ENCODE data around the gene NOB1. TPM values are rescaled to one million over a fixed set of nuclear protein-coding genes. Genes with fewer than 3 reads are reported as not detected.
"Not testable (repeated sequence)": the region's sequence is repeated elsewhere in the genome, so short reads cannot be mapped to it uniquely, and the experiment has no call there.

Gene NOB1
- total RNA-seq, 2 experiments from 2014 or later: 54.5 to 59.0 TPM

- POLR2A ChIA-PET: interaction anchor here (1.5 kb wide), 1 partner anchor 11 kb away, joined by 6 read pairs; the partner anchor contains the start of gene WWP2
- Mint-ChIP-seq H3K9me3 (peaks cover 13% of the 10 kb centered on the region), H3K4me3 (no peak overlapping the region), H3K27ac (no peak overlapping the region), H3K4me1 (peaks cover 16% of the 10 kb centered on the region), H3K27me3 (no peaks in the 10 kb centered on the region), H3K36me3 (peaks cover 34% of the 10 kb centered on the region)
- no peak for ATAC-seq (ENCODE audit: low read depth)
- no peak for DNase-seq
Measured at GRCh38 chr16:69773260-69773947, 18.7 kb upstream of the NOB1 start.

GRCh38 chr16:69771651-69771967 is 16.9 kb upstream of the NOB1 start:
- DNase-seq (no peak), ATAC-seq (ENCODE audit: low read depth) (no peak)
- no peaks in the 10 kb centered on the region for H3K27me3 Mint-ChIP-seq
- H3K9me3 Mint-ChIP-seq: peaks cover 13% of the 10 kb centered on the region
- peaks cover 16% of the 10 kb centered on the region for H3K4me1 Mint-ChIP-seq
- peaks cover 32% of the 10 kb centered on the region for H3K36me3 Mint-ChIP-seq
- no peak overlapping the region for H3K27ac Mint-ChIP-seq
- POLR2A ChIA-PET: no interaction called here
- H3K4me3 Mint-ChIP-seq: no peak overlapping the region

GRCh38 chr16:69769404-69769803 is 14.7 kb upstream of the NOB1 start:
- Mint-ChIP-seq H3K4me1 (peaks cover 15% of the 10 kb centered on the region), H3K36me3 (peaks cover 17% of the 10 kb centered on the region), H3K4me3 (no peak overlapping the region), H3K27ac (no peak overlapping the region), H3K27me3 (no peaks in the 10 kb centered on the region), H3K9me3 (no peaks in the 10 kb centered on the region)
- DNase-seq (no peak), ATAC-seq (ENCODE audit: low read depth) (no peak)
- POLR2A ChIA-PET: interaction anchor here (0.7 to 0.9 kb wide), 2 partner anchors 15 to 21 kb away, joined by 3 read pairs; partner anchors contain the start of gene NOB1

- no peak for ATAC-seq (ENCODE audit: low read depth)
- Mint-ChIP-seq H3K4me1 (peaks cover 16% of the 10 kb centered on the region), H3K4me3 (no peak overlapping the region), H3K9me3 (no peaks in the 10 kb centered on the region), H3K27me3 (no peaks in the 10 kb centered on the region), H3K36me3 (peaks cover 12% of the 10 kb centered on the region), H3K27ac (no peak overlapping the region)
- no peak for DNase-seq
- POLR2A ChIA-PET: interaction anchor here (0.9 kb wide), 1 partner anchor 14 kb away, joined by 3 read pairs; the partner anchor contains the start of gene NOB1
Measured at GRCh38 chr16:69768666-69769065, 13.9 kb upstream of the NOB1 start.

- POLR2A ChIA-PET: no interaction called here
- DNase-seq: no peak
- H3K36me3 Mint-ChIP-seq: peaks cover 8% of the 10 kb centered on the region
- no peak for ATAC-seq (ENCODE audit: low read depth)
- no peaks in the 10 kb centered on the region for H3K27me3 Mint-ChIP-seq
- no peak overlapping the region for H3K4me3 Mint-ChIP-seq
- no peak overlapping the region for H3K27ac Mint-ChIP-seq
- no peaks in the 10 kb centered on the region for H3K9me3 Mint-ChIP-seq
- peaks cover 18% of the 10 kb centered on the region for H3K4me1 Mint-ChIP-seq
Measured at GRCh38 chr16:69767459-69768229, 12.9 kb upstream of the NOB1 start.

- H3K36me3 Mint-ChIP-seq: peaks cover 6% of the 10 kb centered on the region
- DNase-seq (no peak), ATAC-seq (ENCODE audit: low read depth) (no peak)
- peaks cover 18% of the 10 kb centered on the region for H3K4me1 Mint-ChIP-seq
- no peaks in the 10 kb centered on the region for H3K9me3 Mint-ChIP-seq
- peak overlapping the region; percentile 96 for H3K4me3 Mint-ChIP-seq
- no peaks in the 10 kb centered on the region for H3K27me3 Mint-ChIP-seq
- POLR2A ChIA-PET: interaction anchor here (1.4 to 3.4 kb wide), 3 partner anchors 10 to 37 kb away, joined by 6 to 26 read pairs (median 20); partner anchors contain the start of genes NOB1 and NQO1
- H3K27ac Mint-ChIP-seq: peak overlapping the region; percentile 71
Measured at GRCh38 chr16:69763599-69763942, 8.8 kb upstream of the NOB1 start.

- peaks cover 6% of the 10 kb centered on the region for H3K36me3 Mint-ChIP-seq
- POLR2A ChIA-PET: interaction anchor here (0.7 to 3.4 kb wide), 5 partner anchors 10 to 199 kb away, joined by 3 to 26 read pairs (median 6); partner anchors contain the start of genes NOB1 and NQO1
- peak overlapping the region; percentile 95 for H3K27ac Mint-ChIP-seq
- peak overlapping the region; percentile 96 for H3K4me3 Mint-ChIP-seq
- H3K9me3 Mint-ChIP-seq: no peaks in the 10 kb centered on the region
- H3K27me3 Mint-ChIP-seq: no peaks in the 10 kb centered on the region
- DNase-seq (no peak), ATAC-seq (ENCODE audit: low read depth) (peak; percentile 29)
- H3K4me1 Mint-ChIP-seq: peaks cover 18% of the 10 kb centered on the region
Measured at GRCh38 chr16:69762814-69763598, 8.3 kb upstream of the NOB1 start.

GRCh38 chr16:69761983-69762813 is 7.5 kb upstream of the NOB1 start, which contains the start of gene WWP2:
WWP2 (plus strand) TSS chr16:69762332; CDS start chr16:69787011, 24,679 bp downstream.
- H3K27me3 Mint-ChIP-seq: no peaks in the 10 kb centered on the region
- POLR2A ChIA-PET: interaction anchor here (0.6 to 3.4 kb wide), 8 partner anchors 9 to 337 kb away, joined by 3 to 26 read pairs (median 4); partner anchors contain the start of genes NOB1 and NQO1
- H3K36me3 Mint-ChIP-seq: peaks cover 6% of the 10 kb centered on the region
- no peaks in the 10 kb centered on the region for H3K9me3 Mint-ChIP-seq
- peak within 1 kb of the TSS; percentile 96 for H3K27ac Mint-ChIP-seq
- DNase-seq (peak; percentile 83), ATAC-seq (ENCODE audit: low read depth) (peak; percentile 82)
- peaks cover 18% of the 10 kb centered on the region for H3K4me1 Mint-ChIP-seq
- peak within 1 kb of the TSS; percentile 96 for H3K4me3 Mint-ChIP-seq

GRCh38 chr16:69757375-69757774 is 2.6 kb upstream of the NOB1 start:
- H3K4me3 Mint-ChIP-seq: not testable (repeated sequence)

GRCh38 chr16:69756705-69757104 is 2.0 kb upstream of the NOB1 start:
- Mint-ChIP-seq H3K9me3 (no peaks in the 10 kb centered on the region), H3K27me3 (no peaks in the 10 kb centered on the region), H3K4me3 (no peak overlapping the region), H3K36me3 (peaks cover 12% of the 10 kb centered on the region), H3K4me1 (peaks cover 22% of the 10 kb centered on the region), H3K27ac (no peak overlapping the region)
- ATAC-seq (ENCODE audit: low read depth) (no peak), DNase-seq (no peak)
- POLR2A ChIA-PET: no interaction called here

More at GRCh38 chr16:69757375-69757774, 2.6 kb upstream of the NOB1 start:
- H3K27me3 Mint-ChIP-seq; H3K36me3 Mint-ChIP-seq; ATAC-seq (ENCODE audit: low read depth); POLR2A ChIA-PET; H3K9me3 Mint-ChIP-seq; DNase-seq; H3K27ac Mint-ChIP-seq: not testable (repeated sequence)
- H3K4me1 Mint-ChIP-seq: peaks cover 16% of the 10 kb centered on the region

GRCh38 chr16:69754143-69754468 is 620 bp downstream of the NOB1 start:
- H3K4me3 Mint-ChIP-seq: peak overlapping the region; percentile 99
- POLR2A ChIA-PET: interaction anchor here (0.7 to 3.8 kb wide), 8 partner anchors 9 to 329 kb away, joined by 3 to 50 read pairs (median 5); partner anchors contain the start of genes NQO1 and WWP2
- H3K36me3 Mint-ChIP-seq: peaks cover 20% of the 10 kb centered on the region

GRCh38 chr16:69748694-69749345 is 5.9 kb downstream of the NOB1 start:
- Mint-ChIP-seq H3K36me3 (peaks cover 36% of the 10 kb centered on the region), H3K9me3 (no peaks in the 10 kb centered on the region), H3K27me3 (no peaks in the 10 kb centered on the region), H3K4me1 (peaks cover 11% of the 10 kb centered on the region), H3K27ac (no peak overlapping the region), H3K4me3 (no peak overlapping the region)
- POLR2A ChIA-PET: no interaction called here
- ATAC-seq (ENCODE audit: low read depth) (no peak), DNase-seq (no peak)

More at GRCh38 chr16:69754143-69754468, 620 bp downstream of the NOB1 start:
- DNase-seq (no peak), ATAC-seq (ENCODE audit: low read depth) (no peak)
- peaks cover 21% of the 10 kb centered on the region for H3K4me1 Mint-ChIP-seq
- peak overlapping the region; percentile 97 for H3K27ac Mint-ChIP-seq
- H3K9me3 Mint-ChIP-seq: no peaks in the 10 kb centered on the region
- H3K27me3 Mint-ChIP-seq: no peaks in the 10 kb centered on the region

All from activated naive CD8-positive, alpha-beta T cell treated with anti-CD3 and anti-CD28 coated beads, Interleukin-2, amount 10 ng/mL, durations not matched to agents 7 days and 5 days (primary cell).